K562 (cell line): Measurements from ENCODE around the gene KMT2A. TPM values are rescaled to one million over a fixed set of nuclear protein-coding genes. Genes with fewer than 3 reads are reported as not detected.

Experiments
- BRD4 ChIP-seq: fragments of 200-600 bp; sonication (generic); IDR thresholded peaks from 2 replicates; pipeline ENCODE4 v1.6.1; 2017; ENCODE audit warnings: inconsistent platforms
- CC2D1A ChIP-seq: fragments of 450-650 bp; IDR thresholded peaks from 2 replicates; pipeline ENCODE4 v1.6.1; 2017; ENCODE audit warnings: mild to moderate bottlenecking
- EWSR1 ChIP-seq: fragments of 450-650 bp; IDR thresholded peaks from 2 replicates; pipeline ENCODE4 v1.6.1; 2018; ENCODE audit warnings: borderline replicate concordance, mild to moderate bottlenecking, low read depth, moderate library complexity; ENCODE audit not compliant: partially characterized antibody
- IRF2 ChIP-seq: sonication (generic); formaldehyde crosslinking; IDR thresholded peaks from 2 replicates; pipeline ENCODE4 v1.8.1; 2022; ENCODE audit warnings: mild to moderate bottlenecking, missing genetic modification reagents
- JUN ChIP-seq, 2 experiments: sonication (generic) in 1 of 2; formaldehyde crosslinking in 1 of 2; IDR thresholded peaks; 2 replicates each; pipeline versions ENCODE4 v1.6.1 to v1.8.0; 2012 to 2022; ENCODE audit warnings: borderline replicate concordance in 2 of 2, mild to moderate bottlenecking in 2 of 2, improper control_type of control experiment in 1 of 2, low read depth in 1 of 2, low read length in 1 of 2, missing genetic modification reagents in 1 of 2
- LEF1 ChIP-seq: fragments of 450-650 bp; IDR thresholded peaks from 2 replicates; pipeline ENCODE4 v1.6.1; 2016; ENCODE audit warnings: mild to moderate bottlenecking
- MAFG ChIP-seq: fragments of 450-650 bp; conservative IDR thresholded peaks from 2 replicates; pipeline ENCODE4 v1.6.1; 2016; ENCODE audit warnings: missing genetic modification characterization, missing compliant biosample characterization
- MEF2A ChIP-seq: IDR thresholded peaks from 2 replicates; pipeline ENCODE4 v1.6.1; 2011; ENCODE audit warnings: low read depth, mild to moderate bottlenecking, low read length, moderate library complexity; ENCODE audit not compliant: control insufficient read depth
- NFYB ChIP-seq: IDR thresholded peaks from 2 replicates; pipeline ENCODE4 v1.6.1; 2011; ENCODE audit warnings: mild to moderate bottlenecking, moderate library complexity; ENCODE audit not compliant: insufficient read length; ENCODE audit errors: extremely low read depth
- RFX1 ChIP-seq: fragments of 450-650 bp; IDR thresholded peaks from 2 replicates; pipeline ENCODE4 v1.6.1; 2016; ENCODE audit warnings: mild to moderate bottlenecking, moderate library complexity
- SMC3 ChIP-seq: conservative IDR thresholded peaks from 2 replicates; pipeline ENCODE4 v1.6.1; 2011; ENCODE audit warnings: low read depth, low read length, improper control_type of control experiment; ENCODE audit not compliant: insufficient read depth
- TFAM ChIP-seq: fragments of 250-450 bp; sonication (Bioruptor Pico); conservative IDR thresholded peaks from 2 replicates; pipeline ENCODE4 v1.5.0; 2021; ENCODE audit warnings: mild to moderate bottlenecking, moderate library complexity
- XRCC4 ChIP-seq: IDR thresholded peaks from one replicate; pipeline ENCODE4 v1.6.1; 2011; ENCODE audit not compliant: insufficient read depth, insufficient read length; ENCODE audit errors: extremely low read depth
- ZNF57 ChIP-seq: fragments of 450-650 bp; formaldehyde crosslinking; IDR thresholded peaks from 2 replicates; pipeline ENCODE4 v1.4.0; 2020; ENCODE audit warnings: mild to moderate bottlenecking, moderate library complexity
- ZNF589 ChIP-seq: fragments of 200-800 bp; sonication (Bioruptor generic); IDR thresholded peaks from 2 replicates; pipeline ENCODE4 v1.6.1; 2016; ENCODE audit warnings: low read depth, missing genetic modification characterization, missing compliant biosample characterization
- ZNF785 ChIP-seq: fragments of 250-450 bp; sonication (Bioruptor Pico); IDR thresholded peaks from 2 replicates; pipeline ENCODE4 v1.4.0; 2020; ENCODE audit warnings: mild to moderate bottlenecking
- ZZZ3 ChIP-seq: fragments of 450-650 bp; IDR thresholded peaks from 2 replicates; pipeline ENCODE4 v1.6.1; 2016; ENCODE audit warnings: antibody characterized with exemption, mild to moderate bottlenecking, moderate library complexity
- polyA plus RNA-seq, 8 experiments: library from polyadenylated mRNA; depleted of rRNA in 4 of 8; stranded (reverse) in 5 of 8; unstranded in 3 of 8; fragments of >200 nt; fragmentation: Nextera tagmentation in 2 of 8; fragmentation: Illumina TruSeq in 1 of 8; extraction: Ambion mirVana in 2 of 8; extraction: Trizol in 1 of 8; gene quantifications; 2 replicates each; pipeline versions ENCODE4 v1.2.1 to v1.2.3, GENCODE V29; 2011 to 2014; ENCODE audit warnings: inconsistent platforms in 1 of 8, missing spikeins in 1 of 8
- total RNA-seq, 7 experiments: library from RNA; depleted of rRNA in 6 of 7; stranded (reverse); fragments of >200 nt in 6 of 7; fragmentation: Illumina TruSeq in 2 of 7; extraction: Trizol in 2 of 7; gene quantifications; 2 replicates each; pipeline versions ENCODE4 v1.2.1 to v1.2.3, GENCODE V29; 2011 to 2021; ENCODE audit warnings: low replicate concordance in 1 of 7
- TF ChIP-seq, protein P1 (sequence below): IDR thresholded peaks from 2 replicates; pipeline ENCODE4 v1.6.1; 2011; ENCODE audit not compliant: insufficient read length; ENCODE audit errors: extremely low read depth
- TF ChIP-seq, protein P2 (sequence below), 2 experiments: fragments of 250-450 bp in 1 of 2; fragments of 450-650 bp in 1 of 2; sonication (Bioruptor Pico) in 1 of 2; IDR thresholded peaks; 2 replicates each; pipeline versions ENCODE4 v1.6.1 to v1.8.0; 2016 to 2021; ENCODE audit warnings: mild to moderate bottlenecking in 2 of 2, moderate library complexity in 2 of 2, missing compliant biosample characterization in 1 of 2, missing genetic modification characterization in 1 of 2
- TF ChIP-seq, protein P3 (sequence below): sonication (generic); formaldehyde crosslinking; IDR thresholded peaks from 2 replicates; pipeline ENCODE4 v1.9.0; 2022; ENCODE audit warnings: mild to moderate bottlenecking, missing genetic modification reagents
- TF ChIP-seq, protein P4 (sequence below): fragments of 450-650 bp; formaldehyde crosslinking; IDR thresholded peaks from 2 replicates; pipeline ENCODE4 v1.4.0; 2022; ENCODE audit warnings: missing genetic modification characterization
- TF ChIP-seq, protein P5 (sequence below), 2 experiments: fragments of 450-650 bp in 1 of 2; sonication (generic) in 1 of 2; formaldehyde crosslinking; conservative IDR thresholded peaks; 2 replicates each; pipeline versions ENCODE4 v1.4.0 to v1.8.1; 2020 to 2022; ENCODE audit warnings: mild to moderate bottlenecking in 1 of 2, missing genetic modification reagents in 1 of 2

The KMT2A gene
- total and polyA plus RNA-seq, 9 of the 15 experiments (the other 6 are each of a cell fraction or from before 2014, with no cell fraction given), result 9.6 to 59.9 (median 32.6) TPM

DNA sequence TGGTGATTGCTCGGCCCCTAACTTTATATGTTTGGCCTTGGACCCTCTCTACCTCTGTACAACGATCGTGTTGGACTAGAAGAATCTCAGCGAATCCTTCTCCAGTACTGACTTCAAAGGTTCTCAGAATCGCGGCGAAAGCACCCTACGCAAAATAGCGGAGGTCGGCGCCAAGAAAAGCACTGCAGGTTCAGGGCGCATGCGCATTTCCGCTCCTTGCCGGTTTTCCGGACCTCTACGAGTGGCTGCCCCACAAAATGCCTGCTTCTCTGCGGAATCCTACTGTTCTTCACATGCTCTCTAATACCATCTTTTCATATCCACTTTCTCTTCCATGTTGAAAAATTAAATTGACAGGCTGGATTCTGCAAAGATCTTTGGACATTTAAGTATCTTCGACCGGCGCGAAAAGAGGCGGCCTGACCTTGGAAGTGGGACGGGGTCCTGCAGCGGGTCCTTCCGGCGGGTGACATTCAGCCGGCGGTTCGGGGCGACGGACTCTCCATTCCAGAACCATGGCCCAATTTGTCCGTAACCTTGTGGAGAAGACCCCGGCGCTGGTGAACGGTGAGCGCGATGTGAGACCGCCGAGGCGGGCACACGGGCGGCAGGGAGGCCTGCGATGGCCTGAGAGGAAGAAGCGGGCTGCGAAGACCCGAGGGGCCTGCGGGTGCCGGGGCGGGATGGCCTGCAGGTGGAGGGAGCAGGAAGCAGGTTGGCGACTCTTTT lies 35.0 kb upstream of the KMT2A start, which contains the start of gene ATP5MG (continued):
- TF ChIP-seq, protein P1, sequence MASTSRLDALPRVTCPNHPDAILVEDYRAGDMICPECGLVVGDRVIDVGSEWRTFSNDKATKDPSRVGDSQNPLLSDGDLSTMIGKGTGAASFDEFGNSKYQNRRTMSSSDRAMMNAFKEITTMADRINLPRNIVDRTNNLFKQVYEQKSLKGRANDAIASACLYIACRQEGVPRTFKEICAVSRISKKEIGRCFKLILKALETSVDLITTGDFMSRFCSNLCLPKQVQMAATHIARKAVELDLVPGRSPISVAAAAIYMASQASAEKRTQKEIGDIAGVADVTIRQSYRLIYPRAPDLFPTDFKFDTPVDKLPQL, result no peak
- TF ChIP-seq LEF1, result no peak
- no peak for TF ChIP-seq MEF2A
- no peak for TF ChIP-seq BRD4
- TF ChIP-seq, protein P2, sequence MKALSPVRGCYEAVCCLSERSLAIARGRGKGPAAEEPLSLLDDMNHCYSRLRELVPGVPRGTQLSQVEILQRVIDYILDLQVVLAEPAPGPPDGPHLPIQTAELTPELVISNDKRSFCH (CRISPR knock-in tag; IDR thresholded peaks at IDR 0.05), result no peak
- TF ChIP-seq, protein P2 (tag; IDR thresholded peaks at IDR 0.05), result 0 out of 2 replicates have a peak, but pooled peaks have one; percentile 51
- TF ChIP-seq, protein P3, sequence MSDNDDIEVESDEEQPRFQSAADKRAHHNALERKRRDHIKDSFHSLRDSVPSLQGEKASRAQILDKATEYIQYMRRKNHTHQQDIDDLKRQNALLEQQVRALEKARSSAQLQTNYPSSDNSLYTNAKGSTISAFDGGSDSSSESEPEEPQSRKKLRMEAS, result no peak; the same call in 1 of the 2 replicates
- TF ChIP-seq ZNF589 (CRISPR knock-in tag), result no peak
- TF ChIP-seq SMC3, result 0 out of 2 replicates have a peak, but pooled peaks have one; percentile 4
- TF ChIP-seq EWSR1, result no peak
- TF ChIP-seq ZZZ3, result peak; percentile 67; the same call in 1 of the 2 replicates
- TF ChIP-seq ZNF57, result no peak
- TF ChIP-seq, protein P4, sequence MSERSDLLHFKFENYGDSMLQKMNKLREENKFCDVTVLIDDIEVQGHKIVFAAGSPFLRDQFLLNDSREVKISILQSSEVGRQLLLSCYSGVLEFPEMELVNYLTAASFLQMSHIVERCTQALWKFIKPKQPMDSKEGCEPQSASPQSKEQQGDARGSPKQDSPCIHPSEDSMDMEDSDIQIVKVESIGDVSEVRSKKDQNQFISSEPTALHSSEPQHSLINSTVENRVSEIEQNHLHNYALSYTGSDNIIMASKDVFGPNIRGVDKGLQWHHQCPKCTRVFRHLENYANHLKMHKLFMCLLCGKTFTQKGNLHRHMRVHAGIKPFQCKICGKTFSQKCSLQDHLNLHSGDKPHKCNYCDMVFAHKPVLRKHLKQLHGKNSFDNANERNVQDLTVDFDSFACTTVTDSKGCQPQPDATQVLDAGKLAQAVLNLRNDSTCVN, result no peak
- no peak for TF ChIP-seq MAFG (tag)
- TF ChIP-seq ZNF785 (CRISPR knock-in tag), result no peak
- TF ChIP-seq TFAM (CRISPR knock-in tag), result no peak
- TF ChIP-seq JUN (IDR thresholded peaks at IDR 0.05; ENCODE audit: borderline replicate concordance, low read depth, low read length), result no peak
- TF ChIP-seq JUN (CRISPR knock-in tag; IDR thresholded peaks at IDR 0.05; ENCODE audit: borderline replicate concordance), result 0 out of 2 replicates have a peak, but pooled peaks have one; percentile 21
- TF ChIP-seq NFYB, result no peak
- TF ChIP-seq IRF2 (CRISPR knock-in tag), result no peak
- TF ChIP-seq, protein P5, sequence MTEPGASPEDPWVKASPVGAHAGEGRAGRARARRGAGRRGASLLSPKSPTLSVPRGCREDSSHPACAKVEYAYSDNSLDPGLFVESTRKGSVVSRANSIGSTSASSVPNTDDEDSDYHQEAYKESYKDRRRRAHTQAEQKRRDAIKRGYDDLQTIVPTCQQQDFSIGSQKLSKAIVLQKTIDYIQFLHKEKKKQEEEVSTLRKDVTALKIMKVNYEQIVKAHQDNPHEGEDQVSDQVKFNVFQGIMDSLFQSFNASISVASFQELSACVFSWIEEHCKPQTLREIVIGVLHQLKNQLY (CRISPR knock-in tag; conservative IDR thresholded peaks at IDR 0.05), result no peak
- TF ChIP-seq RFX1, result no peak
- no peak for TF ChIP-seq XRCC4
- TF ChIP-seq CC2D1A, result no peak
